GM15510 (cell line): ENCODE results near the gene UBA3.

ENCODE experiments used
- POLR2A ChIP-seq: IDR thresholded peaks from 3 replicates; pipeline ENCODE4 v1.6.1; 2011; ENCODE audit warnings: borderline replicate concordance; ENCODE audit not compliant: insufficient read length; ENCODE audit errors: extremely low read depth

The UBA3 gene

DNA sequence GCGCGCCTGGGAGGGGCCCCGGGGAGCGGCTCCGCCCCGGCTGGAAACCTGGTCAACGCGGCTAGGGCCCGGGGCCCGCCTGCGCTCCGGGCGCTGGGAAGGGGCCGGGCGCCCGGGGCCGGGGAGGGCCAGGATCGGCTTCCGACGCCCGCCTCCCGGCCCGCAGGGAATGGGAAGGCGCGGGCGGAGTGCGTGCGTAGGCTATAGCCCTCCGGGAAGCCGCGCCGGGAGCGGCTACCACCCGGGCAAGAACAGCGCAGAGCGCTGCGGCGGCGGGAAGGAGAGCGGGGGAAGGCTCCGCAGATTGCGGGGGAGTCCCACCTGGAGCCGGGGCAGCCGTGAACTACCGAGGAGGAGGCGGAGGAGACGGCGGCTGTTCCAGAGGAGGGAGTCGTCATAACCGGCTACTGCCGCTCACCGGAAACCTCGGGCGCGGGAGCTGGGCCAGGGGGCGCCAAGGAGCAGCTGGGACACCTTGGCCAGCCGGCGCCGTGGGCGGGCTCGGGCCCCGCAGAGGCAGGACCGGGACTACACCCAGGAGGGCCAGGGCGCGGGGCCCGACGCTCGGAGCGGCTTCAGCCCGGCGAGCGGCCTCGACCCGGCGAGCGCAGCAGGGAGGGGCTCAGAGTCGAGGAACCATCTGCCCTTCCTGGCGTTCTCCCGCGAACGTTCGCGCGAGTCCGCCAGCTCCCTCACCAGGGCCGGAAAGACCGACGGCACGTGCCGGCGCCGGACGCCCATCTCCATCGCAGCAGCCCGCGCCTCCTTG lies 66.7 kb downstream of the UBA3 start, which contains the start of gene EOGT:
Gene EOGT (minus strand): TSS at position 432 of the 769 bp plus-strand sequence. CDS start 3,838 bp downstream, outside the sequence.
- peak; percentile 61 for TF ChIP-seq POLR2A

- TF ChIP-seq POLR2A: peak; percentile 28
These were observed 67.3 kb downstream of the UBA3 start for GRCh38 chr3:69012800-69013252.

GRCh38 chr3:69012100-69012799 lies 67.9 kb downstream of the UBA3 start:
- TF ChIP-seq POLR2A: no peak

- no peak for TF ChIP-seq POLR2A
These were observed 69.0 kb downstream of the UBA3 start for GRCh38 chr3:69011096-69011730.

- no peak for TF ChIP-seq POLR2A
These were observed 70.4 kb downstream of the UBA3 start for GRCh38 chr3:69009559-69010410.

DNA sequence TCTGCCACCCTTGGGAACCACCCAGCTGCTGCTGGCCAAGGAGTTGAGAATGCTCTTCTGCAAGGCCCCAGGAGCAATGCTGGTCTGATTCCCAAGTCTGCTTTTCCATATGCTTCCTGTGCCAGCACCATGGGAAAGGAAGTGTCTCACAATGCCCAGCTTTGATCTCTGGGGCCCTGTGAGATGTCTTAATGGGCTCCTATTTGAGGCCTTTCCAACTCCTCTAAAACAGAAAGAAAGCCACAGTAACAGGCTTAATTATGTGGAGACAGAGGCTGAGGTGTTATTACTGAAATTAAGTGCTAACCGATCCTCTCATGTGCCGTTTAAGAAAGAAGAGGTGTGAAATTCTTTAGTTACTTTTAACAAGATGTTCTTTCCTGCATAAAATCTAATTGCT lies 71.2 kb downstream of the UBA3 start:
- TF ChIP-seq POLR2A: no peak

DNA sequence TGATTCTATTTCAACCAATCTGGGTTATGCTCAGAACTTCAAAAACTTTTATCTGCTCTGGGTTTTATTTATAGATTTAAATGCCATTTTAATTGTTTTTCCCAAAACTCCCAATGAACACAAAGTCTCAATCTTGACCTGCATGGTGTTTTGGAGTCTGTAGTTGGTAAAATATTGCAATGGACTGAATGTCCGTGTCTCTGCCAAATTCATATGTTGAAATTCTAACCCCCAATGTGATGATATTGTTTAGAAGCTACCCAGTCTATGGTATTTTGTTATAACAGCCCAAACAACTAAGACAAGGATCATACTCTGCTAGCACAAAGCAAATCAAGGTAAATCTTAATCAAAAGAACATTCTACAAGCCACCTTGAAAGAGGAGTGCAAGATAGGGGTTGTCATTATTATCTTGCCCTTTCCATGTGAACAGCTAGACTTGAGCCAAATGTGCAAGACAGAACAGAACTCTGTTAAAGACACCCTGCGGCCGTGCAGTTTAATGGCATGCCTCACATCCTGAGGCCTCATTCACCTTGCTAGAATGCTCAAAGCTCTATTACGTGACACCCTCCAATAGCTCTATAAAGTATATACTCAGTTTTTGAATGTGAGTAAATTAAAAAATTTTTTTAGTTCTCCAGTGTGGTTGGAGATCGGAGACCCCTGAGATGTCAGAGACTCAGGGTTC lies 74.2 kb downstream of the UBA3 start:
- TF ChIP-seq POLR2A: no peak

DNA sequence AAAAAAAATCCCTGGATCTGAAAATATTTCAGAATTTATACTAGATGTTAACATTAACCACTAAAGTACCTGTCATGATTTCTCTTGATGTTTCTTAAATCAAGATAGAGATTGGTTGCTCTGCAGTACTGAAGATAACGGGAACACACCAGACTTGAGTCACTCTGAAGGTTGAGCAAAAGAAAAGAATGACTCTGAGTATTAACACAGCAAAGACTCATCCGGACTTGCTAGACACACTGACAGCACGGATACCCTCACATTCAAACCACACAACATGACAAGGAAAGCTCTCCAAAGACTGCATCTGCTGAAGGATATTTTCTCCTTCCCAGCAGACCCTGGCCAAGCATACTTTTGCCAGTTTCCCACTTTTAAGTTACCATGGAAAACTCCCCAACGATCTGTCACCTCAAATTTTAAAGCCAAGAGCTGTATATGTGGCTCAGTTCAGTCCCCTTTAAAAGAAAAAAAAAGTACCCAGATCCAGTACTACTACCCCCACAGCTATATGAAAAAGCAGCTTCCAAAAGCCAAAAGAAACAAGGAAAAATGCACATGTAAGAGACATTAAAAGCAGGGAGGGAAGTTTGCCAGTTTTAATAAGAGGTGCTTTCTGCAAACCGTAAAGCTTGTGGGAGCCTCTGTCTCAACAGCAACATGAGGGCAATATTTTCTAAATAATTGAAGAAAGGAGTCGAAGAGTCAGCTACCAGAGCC lies 74.9 kb downstream of the UBA3 start:
- no peak for TF ChIP-seq POLR2A
